GM12872 (cell line): ENCODE results near the gene POLD4.

ENCODE experiments used
- CTCF ChIP-seq: IDR thresholded peaks from 3 replicates; pipeline ENCODE4 v1.5.1; 2011; ENCODE audit warnings: low read depth, mild to moderate bottlenecking, low read length, moderate library complexity; ENCODE audit not compliant: insufficient read depth

The POLD4 gene

GRCh38 chr11:67374571-67375281 is 21.4 kb upstream of the POLD4 start:
- no peak for TF ChIP-seq CTCF

- TF ChIP-seq CTCF, result peak; percentile 72
These were observed 20.6 kb upstream of the POLD4 start for GRCh38 chr11:67373648-67374570.

GRCh38 chr11:67372993-67373647 is 19.8 kb upstream of the POLD4 start, which contains the start of gene CLCF1:
TSS of gene CLCF1 (minus strand) at chr11:67373598. CDS start at chr11:67373539, 59 bp downstream.
- TF ChIP-seq CTCF, result no peak

GRCh38 chr11:67372321-67372992 is 19.1 kb upstream of the POLD4 start:
- no peak for TF ChIP-seq CTCF

- TF ChIP-seq CTCF, result no peak
These were observed 18.6 kb upstream of the POLD4 start for GRCh38 chr11:67371911-67372320.

GRCh38 chr11:67371189-67371910 is 18.0 kb upstream of the POLD4 start:
- TF ChIP-seq CTCF, result peak; percentile 67
